HG03571 (cell line): ENCODE data around the gene HMGB4.

Experiments used
- ATAC-seq: cut with Tn5 transposase; IDR thresholded peaks from one replicate; pipeline ENCODE4 v1.9.1; 2021; ENCODE audit not compliant: unreplicated experiment

Gene HMGB4

DNA sequence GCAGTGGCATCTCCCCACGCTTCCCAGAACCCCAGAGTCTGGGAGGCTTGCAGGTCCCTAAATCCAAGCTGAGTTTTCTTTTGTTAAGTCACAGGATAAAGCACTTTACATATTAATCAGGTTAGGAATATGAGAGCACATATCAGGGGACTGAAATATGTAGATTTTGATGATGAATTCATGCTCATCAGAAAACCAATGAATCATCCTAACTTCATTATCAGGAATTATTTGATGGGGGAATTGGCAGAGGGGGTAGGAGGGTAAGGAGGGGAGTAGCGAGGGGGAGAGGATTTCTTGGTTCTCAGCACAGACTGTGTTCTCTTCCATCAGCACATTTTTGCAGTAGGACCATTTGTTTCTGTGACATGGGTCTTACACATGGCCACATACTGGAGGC lies 32.1 kb downstream of the HMGB4 start:
- ATAC-seq, result no peak

- no peak for ATAC-seq
These were observed 33.3 kb downstream of the HMGB4 start for GRCh38 chr1:33897092-33897725.

DNA sequence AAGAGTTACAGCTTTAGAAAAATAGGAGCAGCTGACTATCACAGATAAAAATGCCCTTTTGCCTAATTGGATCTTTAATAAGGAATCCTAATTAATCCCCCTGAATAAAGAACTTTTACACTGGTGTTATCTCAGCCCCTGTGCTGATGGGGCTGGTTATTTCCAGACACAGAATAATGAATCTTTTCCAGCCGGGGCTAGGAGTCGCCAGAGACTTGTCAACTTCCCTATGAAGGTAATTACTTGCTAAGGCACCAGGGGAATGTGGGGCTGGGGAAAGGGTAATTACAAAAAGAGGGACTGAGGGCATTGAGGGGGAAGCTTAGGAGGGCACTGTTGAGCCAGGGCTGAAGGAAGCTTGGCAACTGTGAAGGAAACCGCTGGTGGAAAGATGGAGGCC lies 34.5 kb downstream of the HMGB4 start:
- ATAC-seq, result no peak

DNA sequence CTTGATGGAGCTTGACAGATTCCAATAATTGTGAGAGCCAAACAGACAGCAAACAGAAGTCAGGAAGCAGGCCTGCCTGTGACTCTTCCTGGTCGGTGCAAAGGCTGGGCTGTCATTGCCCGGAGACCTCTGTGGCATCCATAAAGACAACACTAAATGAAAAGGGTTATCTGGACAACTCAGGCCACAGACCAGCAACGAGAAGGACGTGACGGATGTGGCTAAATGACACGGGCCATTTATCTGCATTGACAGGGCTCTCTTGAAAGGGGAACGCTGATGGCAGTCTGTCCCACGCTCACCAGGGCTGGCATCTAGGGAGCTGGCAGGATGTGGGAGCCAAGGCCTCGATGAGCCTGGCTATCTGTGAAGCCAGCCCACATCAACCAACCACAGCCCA lies 35.0 kb downstream of the HMGB4 start:
- ATAC-seq, result no peak

- no peak for ATAC-seq
These were observed 35.9 kb downstream of the HMGB4 start for GRCh38 chr1:33899746-33900145.

DNA sequence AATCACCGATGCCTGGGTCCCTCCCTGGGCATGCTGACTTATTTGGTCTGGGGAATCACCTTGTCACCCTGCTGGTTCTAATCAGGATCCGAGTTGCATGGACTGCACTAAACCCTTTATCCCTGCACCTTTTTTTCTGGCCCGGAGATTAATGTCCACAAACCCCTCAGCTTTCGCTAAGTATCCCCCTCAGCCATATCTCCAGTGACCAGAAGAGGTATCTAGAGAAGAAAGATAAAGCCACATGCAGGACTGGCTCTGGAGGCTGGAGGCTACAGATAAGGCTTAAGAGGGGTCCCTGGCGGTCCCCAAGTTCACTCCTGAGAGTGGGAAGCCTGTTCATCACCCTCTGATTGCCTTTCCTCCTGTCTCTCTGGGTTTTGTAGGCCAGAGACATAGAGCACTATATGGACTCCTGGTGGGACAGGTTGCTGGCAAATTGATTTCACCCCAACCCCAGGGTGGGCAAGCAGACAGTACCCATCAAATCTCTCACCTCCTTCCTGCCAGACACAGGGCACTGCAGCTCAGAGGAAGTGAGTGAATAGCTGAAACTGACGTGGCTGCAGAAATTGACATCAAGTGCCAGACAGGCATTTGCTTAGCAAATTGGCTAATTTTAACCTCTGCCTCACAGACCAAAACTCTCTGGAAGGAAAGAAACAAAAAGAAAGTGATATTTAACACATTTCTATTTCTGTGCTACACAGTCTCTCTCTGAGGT lies 38.8 kb downstream of the HMGB4 start:
- peak; percentile 70 for ATAC-seq

GRCh38 chr1:33903210-33903589 lies 39.3 kb downstream of the HMGB4 start:
- peak; percentile 58 for ATAC-seq

DNA sequence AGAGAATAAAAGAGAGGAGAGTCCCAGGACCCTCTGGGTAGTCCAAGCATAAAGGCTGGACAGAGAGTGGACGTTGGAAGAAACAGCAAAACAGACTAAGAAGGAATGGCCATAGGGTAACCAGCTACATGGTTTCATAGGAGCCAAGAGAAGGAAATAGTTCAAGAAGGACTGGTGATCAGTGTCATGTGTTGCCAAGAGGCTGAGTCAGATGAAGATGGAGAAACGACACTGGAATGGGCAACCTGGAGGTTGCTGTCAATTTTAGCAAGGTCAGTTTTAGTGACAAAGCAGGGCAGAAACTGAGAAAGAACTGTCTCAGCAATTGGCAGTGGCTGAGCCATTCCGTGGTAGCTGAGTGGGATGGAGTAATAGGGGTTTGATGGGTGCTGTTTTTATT lies 41.4 kb downstream of the HMGB4 start:
- ATAC-seq, result no peak

GRCh38 chr1:33906156-33906555 lies 42.3 kb downstream of the HMGB4 start:
- no peak for ATAC-seq

DNA sequence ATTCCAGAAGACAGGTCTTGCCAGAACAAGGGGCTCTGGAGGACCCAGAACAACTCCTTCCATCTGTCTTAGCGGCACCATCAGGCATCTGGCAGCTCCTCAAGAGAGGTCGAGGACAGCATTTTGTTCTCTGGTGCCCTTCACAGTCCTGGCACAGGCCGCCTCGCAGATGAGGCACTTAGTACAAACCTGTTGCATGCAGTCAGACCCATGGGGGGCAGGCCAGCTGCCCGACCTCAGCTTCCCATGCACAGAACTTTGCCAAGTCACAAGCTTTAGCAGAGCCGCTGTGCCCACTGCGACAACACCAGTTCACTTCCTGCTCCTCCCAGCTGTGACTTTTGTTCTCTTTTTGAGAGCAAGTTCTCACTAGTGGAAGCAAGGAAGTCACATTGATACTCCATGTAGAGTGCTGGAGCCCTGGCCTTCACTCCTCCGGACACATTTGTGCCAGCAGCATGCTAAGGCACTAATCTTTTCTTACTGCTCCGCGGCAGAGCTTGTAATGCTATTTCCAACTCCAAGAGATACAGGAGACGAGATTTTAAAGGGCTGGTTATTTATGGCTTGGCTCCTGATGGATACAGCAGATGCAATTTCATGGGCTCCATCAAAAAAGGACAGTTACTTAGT lies 44.6 kb downstream of the HMGB4 start:
- no peak for ATAC-seq
